LNCAP (cell line): ENCODE results near the gene HLA-DPB1.

Experiments used
- TF ChIP-seq, protein P1 (sequence below): fragments of 450-650 bp; IDR thresholded peaks from 2 replicates; pipeline ENCODE4 v1.5.1; 2017; ENCODE audit warnings: mild to moderate bottlenecking

HLA-DPB1 gene

DNA sequence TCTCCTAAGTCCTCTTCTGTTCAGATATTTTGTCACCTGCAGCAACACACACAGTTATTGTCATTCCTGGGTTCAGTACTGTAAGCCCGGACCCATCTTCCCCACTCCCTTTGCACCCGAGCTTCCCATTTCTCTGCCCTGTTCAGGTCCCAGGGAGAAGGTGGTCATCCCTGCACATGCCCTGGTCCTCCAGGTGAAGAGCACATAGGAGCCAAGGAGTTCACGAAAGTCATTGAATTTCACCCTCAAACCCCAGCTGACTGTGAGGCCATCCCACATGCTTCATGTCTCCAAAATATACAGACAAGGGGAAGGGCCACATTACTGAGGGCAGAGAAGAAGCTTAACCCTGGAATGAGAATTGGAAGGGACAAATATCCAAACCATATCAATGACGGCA, 10.5 kb upstream of the HLA-DPB1 start:
- TF ChIP-seq, protein P1, sequence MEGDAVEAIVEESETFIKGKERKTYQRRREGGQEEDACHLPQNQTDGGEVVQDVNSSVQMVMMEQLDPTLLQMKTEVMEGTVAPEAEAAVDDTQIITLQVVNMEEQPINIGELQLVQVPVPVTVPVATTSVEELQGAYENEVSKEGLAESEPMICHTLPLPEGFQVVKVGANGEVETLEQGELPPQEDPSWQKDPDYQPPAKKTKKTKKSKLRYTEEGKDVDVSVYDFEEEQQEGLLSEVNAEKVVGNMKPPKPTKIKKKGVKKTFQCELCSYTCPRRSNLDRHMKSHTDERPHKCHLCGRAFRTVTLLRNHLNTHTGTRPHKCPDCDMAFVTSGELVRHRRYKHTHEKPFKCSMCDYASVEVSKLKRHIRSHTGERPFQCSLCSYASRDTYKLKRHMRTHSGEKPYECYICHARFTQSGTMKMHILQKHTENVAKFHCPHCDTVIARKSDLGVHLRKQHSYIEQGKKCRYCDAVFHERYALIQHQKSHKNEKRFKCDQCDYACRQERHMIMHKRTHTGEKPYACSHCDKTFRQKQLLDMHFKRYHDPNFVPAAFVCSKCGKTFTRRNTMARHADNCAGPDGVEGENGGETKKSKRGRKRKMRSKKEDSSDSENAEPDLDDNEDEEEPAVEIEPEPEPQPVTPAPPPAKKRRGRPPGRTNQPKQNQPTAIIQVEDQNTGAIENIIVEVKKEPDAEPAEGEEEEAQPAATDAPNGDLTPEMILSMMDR, result no peak

DNA sequence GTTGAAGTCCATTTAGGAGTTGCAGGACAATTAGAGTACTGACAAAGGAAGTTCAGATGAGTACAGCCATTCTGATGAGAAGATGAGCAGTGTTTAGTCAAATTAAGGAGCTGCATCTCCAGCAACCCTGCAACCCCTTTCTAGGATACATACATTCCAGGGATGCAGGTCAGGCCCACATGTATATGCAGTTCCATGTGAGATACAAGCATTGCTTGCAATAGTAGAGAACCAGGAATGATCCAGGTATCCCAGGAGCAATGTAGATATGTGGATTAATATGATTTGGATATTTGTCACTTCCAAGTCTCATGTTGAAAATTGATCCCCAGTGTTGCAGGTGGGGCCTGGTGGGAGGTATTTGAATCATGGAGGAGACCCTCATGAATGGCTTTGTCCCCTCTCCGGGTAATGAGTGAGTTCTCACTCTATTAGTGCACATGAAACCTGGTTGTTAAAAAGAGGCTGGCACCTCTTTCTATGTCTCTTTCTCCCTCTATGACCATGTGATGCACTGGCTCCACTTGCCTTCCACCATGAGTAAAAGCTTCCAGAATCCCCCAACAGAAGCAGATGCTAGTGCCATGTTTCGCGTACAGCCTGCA, 8.8 kb upstream of the HLA-DPB1 start:
- TF ChIP-seq, protein P1, result no peak

DNA sequence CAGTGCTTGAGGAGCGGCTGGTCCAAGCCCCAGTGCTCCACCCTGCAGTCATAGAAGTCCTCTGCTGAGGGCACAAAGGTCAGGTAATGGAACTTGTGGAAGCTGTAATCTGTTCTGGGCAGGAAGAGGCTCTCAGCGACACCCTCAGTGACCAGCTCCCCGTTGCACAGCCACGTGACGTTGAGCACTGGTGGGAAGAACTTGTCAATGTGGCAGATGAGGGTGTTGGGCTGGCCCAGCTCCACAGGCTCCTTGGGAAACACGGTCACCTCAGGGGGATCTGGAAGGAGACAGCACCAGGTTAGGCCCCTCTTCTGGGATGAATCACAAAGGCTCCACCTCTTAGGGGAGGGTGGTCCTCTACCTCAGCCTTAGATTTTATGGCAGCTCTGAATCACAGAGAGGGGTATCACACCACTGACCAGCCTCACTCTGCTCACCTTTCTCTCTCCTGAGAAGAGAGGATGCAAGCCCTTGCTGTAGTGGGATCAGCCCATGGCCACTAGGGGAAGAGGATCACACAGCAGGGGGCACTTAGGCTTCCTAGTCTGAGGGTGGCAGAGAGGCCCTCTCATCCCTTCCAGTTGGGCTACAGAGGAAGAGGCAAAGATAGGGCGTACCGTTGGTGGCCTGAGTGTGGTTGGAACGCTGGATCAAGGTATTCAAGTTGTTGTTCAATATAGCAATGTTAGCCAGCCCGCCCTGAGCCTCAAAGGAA, 6.6 kb upstream of the HLA-DPB1 start:
- TF ChIP-seq, protein P1, result no peak

DNA sequence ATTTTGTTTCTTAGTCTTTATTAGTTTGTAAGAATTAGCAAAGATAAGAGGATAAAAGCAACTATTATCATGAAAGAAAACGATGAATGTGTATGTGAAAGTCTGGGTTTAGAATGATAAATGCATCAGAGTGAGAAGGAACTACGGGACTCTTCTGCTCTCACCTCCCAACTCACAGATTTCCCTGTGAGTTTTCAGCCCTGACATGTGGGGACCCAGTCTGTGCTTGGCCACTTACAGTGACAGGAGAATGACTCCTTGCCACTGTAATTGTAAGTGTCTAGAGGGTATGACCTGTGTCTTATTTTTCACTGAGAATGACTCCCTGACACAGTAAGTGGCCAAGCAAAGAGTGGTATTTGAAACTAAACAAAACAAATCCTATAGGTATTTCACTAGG, 4.9 kb upstream of the HLA-DPB1 start:
- TF ChIP-seq, protein P1, result no peak

DNA sequence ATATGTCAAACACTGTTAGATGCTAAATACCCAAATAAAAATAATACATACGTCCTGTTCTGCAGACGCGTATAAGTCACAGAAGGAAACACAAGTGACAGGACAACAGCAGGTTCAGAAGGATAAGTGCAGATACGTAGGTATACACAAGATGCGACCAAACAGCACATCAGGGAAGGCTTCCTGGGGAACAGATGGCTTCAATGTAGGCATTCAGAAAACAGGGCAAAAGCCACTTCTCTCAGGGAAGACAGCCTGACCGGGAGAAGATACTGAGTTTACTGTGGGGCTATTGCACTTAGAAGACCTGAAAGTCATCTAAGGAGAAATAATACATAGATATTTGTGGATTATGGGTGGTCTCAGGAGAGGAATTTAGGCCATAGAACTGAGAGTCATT, 4.2 kb upstream of the HLA-DPB1 start:
- TF ChIP-seq, protein P1, result no peak

DNA sequence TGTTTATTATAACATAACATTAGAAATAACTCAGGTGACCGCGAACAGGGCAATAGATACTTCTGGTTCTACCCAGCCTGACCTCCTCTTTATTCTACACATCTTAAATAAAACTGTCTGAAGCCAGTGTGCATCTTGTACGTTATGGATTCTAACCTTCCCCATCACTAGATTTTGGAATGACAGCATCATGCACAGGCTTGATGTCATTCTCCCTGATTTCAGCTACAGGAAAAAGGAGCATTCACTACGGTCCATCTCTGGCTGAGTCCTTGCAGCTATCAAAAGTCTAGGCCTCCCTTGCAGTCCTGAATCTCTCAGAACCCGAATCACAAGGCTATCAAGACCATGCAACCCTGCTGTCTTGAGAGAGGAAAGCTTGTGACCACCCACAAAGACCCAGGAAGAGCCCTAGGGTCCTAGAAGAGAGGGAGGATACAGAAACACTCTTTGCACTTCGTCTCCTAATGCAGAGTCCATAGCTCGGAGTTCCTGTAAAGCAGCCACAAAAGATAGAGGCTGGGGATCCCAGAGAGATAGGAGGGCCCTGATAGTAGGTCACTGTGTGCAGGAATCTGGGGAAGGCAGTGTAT, 3.2 kb upstream of the HLA-DPB1 start:
- TF ChIP-seq, protein P1, result no peak

DNA sequence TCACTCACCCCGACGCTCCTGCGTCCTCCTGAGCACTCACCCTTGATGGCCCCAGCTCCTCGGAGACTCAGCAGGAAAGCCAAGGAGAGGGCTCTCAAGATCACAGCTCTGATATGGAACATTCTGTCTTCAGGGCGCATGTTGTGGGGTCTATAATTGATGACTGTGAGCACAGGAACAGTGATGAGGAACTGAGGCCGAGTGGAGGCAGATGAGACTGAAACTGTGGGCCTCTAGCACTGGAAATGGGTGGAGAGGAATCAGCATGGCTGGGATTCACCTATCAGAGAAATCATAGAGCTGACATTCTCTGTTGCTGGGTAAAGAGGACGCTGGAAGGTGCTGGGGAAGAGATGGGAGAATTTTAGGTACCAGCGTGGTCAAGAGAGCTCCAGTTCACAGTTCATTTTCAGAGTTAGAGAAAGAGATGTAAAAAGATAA, 2.3 kb upstream of the HLA-DPB1 start, which contains the start of gene HLA-DPA1:
HLA-DPA1 (minus strand) TSS at position 219 of the 441 bp plus-strand sequence.
- TF ChIP-seq, protein P1, result no peak
